Muscle layer of colon (tissue), 2 donors: Measurements from ENCODE around the gene N4BP2L2.
A peak's percentile ranks its signal among the peaks of the same experiment; 100 is the strongest.

ENCODE experiments used
- H3K27ac ChIP-seq: one replicate; pipeline ENCODE4 v1.7.0; 2013; ENCODE audit warnings: low read depth, mild to moderate bottlenecking, low read length, moderate library complexity
- H3K27me3 ChIP-seq, 2 donors: one replicate each; pipeline ENCODE4 v1.7.0; 2013; ENCODE audit warnings: low read length in 2 of 2, mild to moderate bottlenecking in 2 of 2; ENCODE audit not compliant: insufficient read depth in 2 of 2, control insufficient read depth in 1 of 2
- H3K36me3 ChIP-seq: one replicate; pipeline ENCODE4 v1.7.0; 2013; ENCODE audit warnings: mild to moderate bottlenecking, low read length; ENCODE audit not compliant: insufficient read depth
- H3K4me1 ChIP-seq: one replicate; pipeline ENCODE4 v1.7.0; 2013; ENCODE audit warnings: mild to moderate bottlenecking, low read length; ENCODE audit not compliant: insufficient read depth
- H3K4me3 ChIP-seq, 2 donors: one replicate each; pipeline ENCODE4 v1.7.0; 2013; ENCODE audit warnings: low read length in 2 of 2, low read depth in 1 of 2, mild to moderate bottlenecking in 1 of 2, moderate library complexity in 1 of 2
- H3K9ac ChIP-seq: one replicate; pipeline ENCODE4 v1.7.0; 2013; ENCODE audit warnings: low read length
- H3K9me3 ChIP-seq: one replicate; pipeline ENCODE4 v1.7.0; 2013; ENCODE audit warnings: mild to moderate bottlenecking, low read length
- donor health status: abdominal sarcoma.
- donor health status: Adenocarcinoma of cecum.

The N4BP2L2 gene

DNA sequence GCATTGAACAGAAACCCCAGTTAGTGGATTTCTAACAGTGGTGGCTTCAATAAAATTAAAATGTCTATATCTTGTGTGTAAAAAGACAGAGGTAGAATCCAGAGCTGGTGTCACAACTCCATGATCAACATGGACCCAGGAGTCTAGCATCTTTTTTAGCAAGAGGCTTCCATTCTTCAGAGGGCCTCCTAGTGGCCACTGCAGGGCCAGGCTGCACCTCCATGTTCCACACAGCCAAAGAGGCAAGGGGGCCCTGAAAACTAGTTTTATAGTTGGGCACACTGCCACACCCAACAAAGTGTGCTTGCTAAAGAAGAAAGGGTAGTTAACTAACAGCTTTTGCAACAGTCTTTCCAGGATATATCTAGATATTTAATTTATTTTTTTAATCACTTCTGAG lies 123.6 kb downstream of the N4BP2L2 start:
- H3K36me3 ChIP-seq, result peaks cover under 1% of the 10 kb centered on the region
- H3K4me3 ChIP-seq, result no peak overlapping the region
- no peaks in the 10 kb centered on the region for H3K27me3 ChIP-seq
- H3K9ac ChIP-seq, result no peak overlapping the region
- no peak overlapping the region for H3K27ac ChIP-seq
- H3K9me3 ChIP-seq, result no peaks in the 10 kb centered on the region
- no peaks in the 10 kb centered on the region for H3K4me1 ChIP-seq

DNA sequence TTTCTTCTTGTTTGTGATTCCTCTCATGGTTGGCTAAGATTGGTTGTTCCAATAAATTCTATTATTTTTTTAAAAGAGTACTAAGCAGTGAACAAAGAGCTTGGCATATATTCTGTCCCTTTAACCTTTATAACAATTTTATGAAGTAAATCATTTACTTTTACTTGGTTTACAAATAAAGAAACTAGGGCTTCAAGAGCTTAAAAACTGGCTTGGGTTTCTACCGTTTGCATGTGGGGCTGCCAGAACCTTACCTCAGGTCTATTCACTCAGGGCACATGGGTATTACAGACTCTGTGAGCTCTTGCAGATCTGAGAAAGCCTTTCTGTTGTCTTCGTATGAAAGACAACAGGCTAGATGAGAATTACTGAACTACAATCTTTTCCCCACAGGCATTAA lies 124.0 kb downstream of the N4BP2L2 start:
- H3K9me3 ChIP-seq, result no peaks in the 10 kb centered on the region
- H3K4me3 ChIP-seq, result no peak overlapping the region
- H3K27me3 ChIP-seq, result no peaks in the 10 kb centered on the region
- H3K9ac ChIP-seq, result no peak overlapping the region
- no peaks in the 10 kb centered on the region for H3K4me1 ChIP-seq
- H3K27ac ChIP-seq, result no peak overlapping the region
- no peaks in the 10 kb centered on the region for H3K36me3 ChIP-seq

DNA sequence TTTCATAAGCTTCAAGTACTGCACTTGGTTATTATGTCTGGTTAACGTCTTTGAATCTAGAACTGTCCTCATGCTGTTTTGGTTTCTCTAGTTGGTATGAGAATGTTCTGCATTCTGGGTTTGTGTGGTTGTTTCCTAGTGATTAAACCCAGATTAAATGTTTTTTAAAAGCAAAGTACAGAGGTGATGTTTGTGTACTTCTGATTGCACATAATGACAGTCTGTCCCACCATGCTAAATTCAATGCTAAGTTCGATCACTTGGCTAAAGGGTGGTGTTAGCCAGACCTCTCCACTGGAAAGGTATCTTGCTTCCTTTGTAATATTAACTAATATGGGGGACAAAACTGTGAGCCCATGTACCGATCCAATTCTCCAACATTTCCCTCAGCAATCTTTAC lies 125.3 kb downstream of the N4BP2L2 start:
- Histone ChIP-seq H3K27ac (no peak overlapping the region), H3K4me3 (no peak overlapping the region), H3K4me1 (no peaks in the 10 kb centered on the region), H3K9ac (no peak overlapping the region), H3K27me3 (no peaks in the 10 kb centered on the region), H3K36me3 (no peaks in the 10 kb centered on the region), H3K9me3 (no peaks in the 10 kb centered on the region)

DNA sequence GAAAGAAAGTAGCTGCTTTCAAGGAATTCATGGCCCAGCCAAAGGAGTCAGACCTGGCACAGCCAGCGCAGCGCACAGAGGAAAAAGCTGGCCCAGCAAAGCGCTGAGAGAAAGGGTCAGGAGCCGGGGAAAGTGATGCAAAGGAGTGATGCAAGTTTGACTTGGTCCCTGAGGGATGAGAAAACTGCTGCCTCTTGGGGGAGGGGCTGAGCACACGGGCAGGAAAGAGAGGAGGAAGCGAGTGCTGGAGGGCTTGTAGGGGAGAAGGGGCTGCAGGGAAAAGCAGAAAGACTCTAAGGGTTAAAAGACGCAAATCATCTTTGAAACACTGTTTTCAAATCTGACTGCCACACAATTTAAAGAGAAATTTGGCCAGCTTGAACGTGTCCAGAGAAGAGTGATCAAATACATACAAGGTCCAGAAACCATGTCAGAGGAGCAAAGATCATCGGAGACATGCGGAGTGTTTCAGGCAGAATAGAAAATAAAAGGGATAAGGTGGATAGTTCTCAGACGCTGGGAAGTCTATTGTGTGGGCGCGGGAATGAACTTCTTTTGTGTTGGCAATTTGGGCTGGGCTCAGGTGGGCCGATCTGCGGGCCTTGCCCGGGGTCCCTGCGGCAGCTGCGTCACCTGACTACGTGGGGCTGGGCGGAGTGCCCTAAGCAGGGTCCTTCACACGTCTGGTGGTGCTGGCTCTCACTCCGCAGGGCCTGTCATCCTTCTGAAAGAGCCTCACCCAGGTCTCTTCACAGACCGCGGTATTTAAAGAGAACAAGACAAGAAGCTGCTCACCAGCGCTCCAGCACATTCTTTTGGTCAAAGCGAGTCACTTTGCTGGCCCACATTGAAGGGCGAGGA lies 128.8 kb downstream of the N4BP2L2 start:
- H3K27ac ChIP-seq, result peak overlapping the region; percentile 4
- H3K4me1 ChIP-seq, result no peaks in the 10 kb centered on the region
- H3K27me3 ChIP-seq, result no peaks in the 10 kb centered on the region
- H3K4me3 ChIP-seq, result peak overlapping the region in 1 of 2 donors; percentile 13
- H3K36me3 ChIP-seq, result peaks cover 8% of the 10 kb centered on the region
- no peak overlapping the region for H3K9ac ChIP-seq
- H3K9me3 ChIP-seq, result no peaks in the 10 kb centered on the region

DNA sequence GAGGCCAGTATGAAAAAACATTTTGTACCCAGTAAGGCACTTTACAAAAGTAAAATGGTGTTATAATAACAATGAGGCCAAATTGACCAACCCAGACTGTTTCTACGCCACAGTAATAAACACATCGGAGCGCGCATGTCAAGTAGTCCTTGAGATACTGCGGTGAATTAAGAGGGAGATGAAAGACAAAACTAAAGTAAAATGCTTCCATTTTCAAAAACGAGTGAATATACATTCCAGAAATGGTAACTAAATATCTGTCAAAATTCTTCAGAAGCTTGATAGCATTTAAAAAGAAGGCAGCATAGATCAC lies 129.6 kb downstream of the N4BP2L2 start:
- no peaks in the 10 kb centered on the region for H3K27me3 ChIP-seq
- no peak overlapping the region for H3K27ac ChIP-seq
- H3K9me3 ChIP-seq, result no peaks in the 10 kb centered on the region
- H3K4me1 ChIP-seq, result no peaks in the 10 kb centered on the region
- peaks cover 8% of the 10 kb centered on the region for H3K36me3 ChIP-seq
- no peak overlapping the region for H3K4me3 ChIP-seq
- H3K9ac ChIP-seq, result no peak overlapping the region

DNA sequence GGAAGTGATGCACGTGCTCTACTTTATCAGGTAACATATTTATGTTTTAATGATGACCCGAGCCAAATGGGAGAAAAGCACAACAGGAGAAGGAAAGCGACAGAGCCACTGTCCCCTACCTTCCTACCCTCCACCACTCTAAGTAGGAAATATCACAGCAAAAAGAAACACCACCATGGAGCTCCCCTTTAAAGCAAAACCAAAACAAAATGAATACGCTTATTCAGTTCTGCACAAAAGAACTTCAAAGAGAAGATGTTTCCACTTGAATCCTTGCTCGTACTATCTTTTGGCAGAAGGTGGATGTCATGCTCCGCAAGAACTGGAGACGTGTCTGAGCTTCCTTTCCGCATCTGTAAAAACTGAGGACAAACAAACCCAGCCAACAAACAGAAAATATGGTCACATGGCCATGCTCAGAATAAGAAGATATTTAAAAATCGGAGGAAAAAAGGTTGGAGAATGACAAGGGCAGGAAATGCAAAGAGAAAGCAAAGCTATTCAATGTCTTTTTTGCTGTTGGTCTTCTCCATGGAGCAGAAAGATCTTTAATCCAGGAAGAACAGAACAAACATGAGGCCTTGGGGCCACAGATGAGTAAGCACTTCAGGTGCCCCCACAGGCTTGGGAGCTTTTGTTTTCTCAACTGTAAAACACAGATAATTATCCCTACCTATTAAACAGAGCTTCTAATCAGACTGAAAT lies 130.1 kb downstream of the N4BP2L2 start:
- Histone ChIP-seq H3K9ac (no peak overlapping the region), H3K27me3 (no peaks in the 10 kb centered on the region), H3K27ac (no peak overlapping the region), H3K9me3 (no peaks in the 10 kb centered on the region), H3K4me1 (no peaks in the 10 kb centered on the region), H3K36me3 (peaks cover 8% of the 10 kb centered on the region), H3K4me3 (no peak overlapping the region)

DNA sequence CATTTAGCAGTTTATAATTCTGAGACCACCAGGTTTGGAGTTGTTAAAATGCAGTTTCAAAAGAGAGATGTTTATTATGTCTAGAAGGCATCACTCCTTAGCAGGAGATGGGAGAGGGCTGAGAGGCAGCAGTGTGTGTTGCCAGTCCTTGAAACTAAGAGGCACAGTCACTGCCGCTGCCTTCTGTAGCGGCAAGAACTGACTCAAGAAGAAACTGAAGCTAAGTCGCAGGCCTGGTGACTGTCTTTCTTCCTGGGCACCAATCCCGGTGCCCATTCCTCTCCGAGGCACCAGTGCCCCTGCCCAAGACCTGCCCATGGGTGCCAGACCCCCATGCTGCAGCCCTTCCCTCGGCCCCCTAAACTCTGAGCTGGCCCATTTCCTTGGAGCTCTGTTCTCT lies 130.7 kb downstream of the N4BP2L2 start:
- H3K36me3 ChIP-seq, result peaks cover 9% of the 10 kb centered on the region
- no peaks in the 10 kb centered on the region for H3K4me1 ChIP-seq
- no peak overlapping the region for H3K4me3 ChIP-seq
- H3K27me3 ChIP-seq, result no peaks in the 10 kb centered on the region
- H3K9ac ChIP-seq, result no peak overlapping the region
- H3K9me3 ChIP-seq, result no peaks in the 10 kb centered on the region
- no peak overlapping the region for H3K27ac ChIP-seq

DNA sequence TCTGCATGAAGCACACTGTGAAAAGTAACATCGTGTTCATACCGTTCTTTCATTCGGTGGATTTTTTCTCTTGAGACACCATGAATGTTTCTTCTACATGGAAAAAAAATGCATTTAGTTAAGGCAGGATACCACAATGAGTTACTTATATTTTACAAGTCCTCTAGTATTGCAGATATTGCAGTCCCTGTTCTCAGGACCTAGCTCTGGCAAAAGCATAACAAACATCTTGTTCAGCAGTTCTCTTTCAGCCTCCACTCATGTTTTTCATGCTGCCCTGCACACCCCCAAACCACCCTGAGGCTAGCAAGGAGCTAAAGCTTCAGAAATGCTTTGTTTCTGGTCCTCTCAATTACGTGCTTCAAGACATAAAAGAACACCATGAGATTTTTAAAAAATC lies 135.5 kb downstream of the N4BP2L2 start:
- Histone ChIP-seq H3K9ac (no peak overlapping the region), H3K36me3 (peaks cover 22% of the 10 kb centered on the region), H3K9me3 (no peaks in the 10 kb centered on the region), H3K27me3 (no peaks in the 10 kb centered on the region), H3K4me3 (no peak overlapping the region), H3K27ac (no peak overlapping the region), H3K4me1 (no peaks in the 10 kb centered on the region)

DNA sequence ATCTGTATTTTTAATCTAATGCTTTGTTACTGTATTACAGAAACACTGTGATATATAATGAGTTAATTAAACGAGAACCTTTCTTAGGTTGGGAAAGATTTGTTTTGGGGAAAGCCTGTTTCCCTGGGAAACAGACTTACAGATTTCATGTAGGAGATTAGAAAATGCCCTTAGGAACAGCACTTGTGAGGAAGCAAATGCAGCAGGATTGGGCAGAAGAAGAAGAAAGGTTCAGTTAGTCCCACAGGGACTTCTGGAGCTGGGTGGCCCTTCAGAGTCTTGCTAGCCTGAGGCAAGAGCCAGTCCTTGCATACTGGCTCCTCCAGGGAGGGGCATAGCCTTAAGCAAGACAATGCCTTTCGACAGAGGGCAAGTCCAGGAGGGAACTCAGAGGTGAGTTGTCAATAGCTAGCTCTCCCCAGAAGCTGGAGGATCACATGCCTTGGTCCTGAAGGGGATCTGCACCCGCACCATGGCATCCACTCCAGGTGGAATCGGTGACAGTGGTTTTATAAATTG lies 147.4 kb downstream of the N4BP2L2 start:
- H3K27ac ChIP-seq, result no peak overlapping the region

DNA sequence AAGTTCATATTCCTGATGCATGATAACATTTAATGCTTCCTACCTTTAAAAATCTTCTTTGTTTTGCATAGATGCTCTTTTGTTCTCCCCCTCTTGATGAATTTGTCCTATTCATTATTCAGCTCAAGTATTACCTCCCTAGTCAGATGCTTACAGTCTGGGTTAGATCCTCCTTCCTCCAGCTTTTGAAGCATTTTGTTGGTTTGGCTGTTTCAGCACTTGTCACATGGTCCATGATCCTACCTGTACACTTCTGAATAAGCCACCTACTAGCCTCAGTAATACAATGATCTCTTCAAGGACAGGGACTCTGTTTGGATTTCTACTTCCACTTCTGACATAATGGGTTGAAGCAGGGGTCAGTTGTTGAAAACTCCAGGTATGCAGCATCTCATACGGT lies 148.1 kb downstream of the N4BP2L2 start:
- Histone ChIP-seq H3K27ac (no peak overlapping the region), H3K27me3 (no peaks in the 10 kb centered on the region), H3K4me1 (no peaks in the 10 kb centered on the region), H3K9me3 (no peaks in the 10 kb centered on the region), H3K4me3 (no peak overlapping the region), H3K36me3 (no peaks in the 10 kb centered on the region), H3K9ac (no peak overlapping the region)

More for the DNA sequence above, 147.4 kb downstream of the N4BP2L2 start:
- no peaks in the 10 kb centered on the region for H3K27me3 ChIP-seq
- no peak overlapping the region for H3K9ac ChIP-seq
- H3K9me3 ChIP-seq, result no peaks in the 10 kb centered on the region
- no peak overlapping the region for H3K4me3 ChIP-seq
- H3K4me1 ChIP-seq, result no peaks in the 10 kb centered on the region
- no peaks in the 10 kb centered on the region for H3K36me3 ChIP-seq

DNA sequence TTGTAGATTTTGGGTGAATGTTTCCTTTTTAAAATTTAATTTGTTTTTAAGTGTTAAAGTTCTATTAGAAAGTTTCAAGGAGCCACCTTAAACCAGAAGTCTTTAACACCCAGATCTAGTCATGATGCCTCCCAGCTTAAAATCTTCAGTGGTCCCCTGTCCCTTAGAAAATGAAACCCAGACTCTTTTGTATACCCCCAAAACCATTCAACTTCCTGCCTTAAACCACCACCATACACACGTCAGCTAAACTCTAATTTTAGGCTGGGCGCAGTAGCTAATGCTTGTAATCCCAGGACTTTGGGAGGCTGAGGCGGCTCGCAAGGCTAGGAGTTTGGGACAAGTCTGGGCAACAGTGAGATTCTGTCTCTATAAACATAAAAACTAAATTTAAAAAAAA lies 148.5 kb downstream of the N4BP2L2 start:
- no peak overlapping the region for H3K27ac ChIP-seq
- H3K9ac ChIP-seq, result no peak overlapping the region
- H3K4me1 ChIP-seq, result no peaks in the 10 kb centered on the region
- H3K9me3 ChIP-seq, result no peaks in the 10 kb centered on the region
- no peak overlapping the region for H3K4me3 ChIP-seq
- no peaks in the 10 kb centered on the region for H3K27me3 ChIP-seq
- H3K36me3 ChIP-seq, result no peaks in the 10 kb centered on the region
